HepG2 (cell line): Measurements from ENCODE around the gene ETV5. TPM values are rescaled to one million over a fixed set of nuclear protein-coding genes. Genes with fewer than 3 reads are reported as not detected.

ENCODE experiments used
- ATAC-seq: fragments of 200-7000 bp; cut with Tn5 transposase; 3 replicates; pipeline ENCODE4 v1.9.1; 2020; ENCODE audit warnings: mild to moderate bottlenecking, moderate library complexity
- BruUV-seq: library from RNA; stranded (reverse); fragments of 400-500 nt; replicated peaks from 2 replicates; lab custom pipeline; 2021; lab: Mats Ljungman, UMichigan
- CTCF ChIA-PET: fragments of 300-600 bp; formaldehyde crosslinking; extraction: SDS; loops from one replicate; lab custom pipeline; 2021; ENCODE audit warnings: low total read pairs, inconsistent platforms, low intra/inter-chr PET ratio; lab: Yijun Ruan, JAX
- POLR2A ChIA-PET: fragments of 350-600 bp; sonication (Branson Sonifier 250); formaldehyde crosslinking; loops from one replicate; lab custom pipeline; 2020; ENCODE audit warnings: antibody characterized with exemption, inconsistent platforms; lab: Yijun Ruan, JAX
- DNase-seq: peaks from one replicate; pipeline ENCODE4 v3.0.0-alpha.2; 2015; ENCODE audit warnings: low spot score
- FAIRE-seq: peaks from 3 replicates; lab custom pipeline; 2011; peaks lifted over from hg19 to GRCh38; lab: Jason Lieb, UNC
- H2AFZ ChIP-seq: one replicate; pipeline ENCODE4 v1.6.1; 2011; ENCODE audit warnings: low read length, inconsistent platforms
- H3K27ac ChIP-seq: fragments of 300-600 bp; 3 replicates; pipeline ENCODE4 v1.8.0; 2011; ENCODE audit warnings: mixed run types, mild to moderate bottlenecking, mixed read lengths, low read length, inconsistent platforms; ENCODE audit not compliant: insufficient read depth; ENCODE audit errors: extremely low read length
- H3K27me3 ChIP-seq, 2 experiments: fragments of 200-600 bp in 1 of 2; 2 replicates in 1 of 2; 3 replicates in 1 of 2; pipeline versions ENCODE4 v1.6.0 to v1.8.0; 2011; ENCODE audit warnings: low read length in 2 of 2, mild to moderate bottlenecking in 2 of 2, moderate library complexity in 2 of 2, inconsistent platforms in 1 of 2; ENCODE audit not compliant: insufficient read depth in 2 of 2, control insufficient read depth in 1 of 2
- H3K36me3 ChIP-seq, 2 experiments: fragments of 200-600 bp in 1 of 2; replicated peaks in 1 of 2; 2 replicates in 1 of 2; 3 replicates in 1 of 2; pipeline versions ENCODE4 v1.5.1 to v1.8.0; 2011; ENCODE audit warnings: low read length in 2 of 2, inconsistent platforms in 1 of 2; ENCODE audit not compliant: insufficient read depth in 2 of 2, control insufficient read depth in 1 of 2
- H3K4me1 ChIP-seq: 2 replicates; pipeline ENCODE4 v1.5.1; 2012; ENCODE audit warnings: low read length, inconsistent platforms; ENCODE audit not compliant: insufficient read depth
- H3K4me2 ChIP-seq: 2 replicates; pipeline ENCODE4 v1.6.0; 2011; ENCODE audit warnings: low read depth, low read length, inconsistent platforms
- H3K4me3 ChIP-seq, 3 experiments: fragments of 200-600 bp in 1 of 3; sonication (generic), shearing (Covaris generic) in 1 of 3; replicated peaks in 1 of 3; 2 replicates each; pipeline ENCODE4 v1.5.1; 2011 to 2016; ENCODE audit warnings: low read length in 3 of 3, inconsistent platforms in 2 of 3, low read depth in 2 of 3, mild to moderate bottlenecking in 2 of 3, control low read depth in 1 of 3, mixed read lengths in 1 of 3; ENCODE audit not compliant: insufficient read depth in 1 of 3
- H3K79me2 ChIP-seq: one replicate; pipeline ENCODE4 v1.6.1; 2011; ENCODE audit warnings: low read length, inconsistent platforms; ENCODE audit not compliant: insufficient read depth
- H3K9ac ChIP-seq: 2 replicates; pipeline ENCODE4 v1.6.0; 2011; ENCODE audit warnings: mild to moderate bottlenecking, low read depth, low read length, inconsistent platforms; ENCODE audit not compliant: insufficient read depth
- H3K9me3 ChIP-seq: 2 replicates; pipeline ENCODE4 v1.5.1; 2012; ENCODE audit warnings: mild to moderate bottlenecking, low read length
- H4K20me1 ChIP-seq: 2 replicates; pipeline ENCODE4 v1.6.0; 2011; ENCODE audit warnings: inconsistent platforms, mild to moderate bottlenecking, low read length, moderate library complexity; ENCODE audit not compliant: insufficient read depth
- CHD2 ChIP-seq: IDR thresholded peaks from 2 replicates; pipeline ENCODE4 v1.6.1; 2011; ENCODE audit warnings: low read depth, low read length, improper control_type of control experiment
- IKZF1 ChIP-seq: fragments of 450-650 bp; IDR thresholded peaks from 2 replicates; pipeline ENCODE4 v1.7.1; 2016
- KLF9 ChIP-seq: IDR thresholded peaks from 2 replicates; pipeline ENCODE4 v1.6.1; 2016; ENCODE audit warnings: low read depth
- MYC ChIP-seq: sonication (generic); formaldehyde crosslinking; IDR thresholded peaks from 2 replicates; pipeline ENCODE4 v1.9.0; 2021; ENCODE audit warnings: missing genetic modification reagents, borderline replicate concordance
- NFRKB ChIP-seq: fragments of 450-650 bp; IDR thresholded peaks from 2 replicates; pipeline ENCODE4 v1.6.1; 2017
- PRPF4 ChIP-seq: fragments of 200-400 bp; formaldehyde crosslinking; IDR thresholded peaks from 2 replicates; pipeline ENCODE4 v1.6.1; 2016; ENCODE audit warnings: low read length, low read depth; ENCODE audit not compliant: poor library complexity, severe bottlenecking
- SETDB1 ChIP-seq: sonication (generic); formaldehyde crosslinking; IDR thresholded peaks from 2 replicates; pipeline ENCODE4 v1.5.1; 2020; ENCODE audit warnings: missing genetic modification reagents, mild to moderate bottlenecking, borderline replicate concordance
- STAT5B ChIP-seq: sonication (generic); formaldehyde crosslinking; IDR thresholded peaks from 2 replicates; pipeline ENCODE4 v1.4.0; 2020; ENCODE audit warnings: missing genetic modification reagents
- ZNF44 ChIP-seq: sonication (generic); formaldehyde crosslinking; IDR thresholded peaks from 2 replicates; pipeline ENCODE4 v1.5.1; 2020; ENCODE audit warnings: mild to moderate bottlenecking, missing genetic modification reagents
- ZNF761 ChIP-seq: sonication (generic); formaldehyde crosslinking; conservative IDR thresholded peaks from 2 replicates; pipeline ENCODE4 v1.4.0; 2020; ENCODE audit warnings: mild to moderate bottlenecking, missing genetic modification reagents
- ZNF772 ChIP-seq: sonication (generic); formaldehyde crosslinking; IDR thresholded peaks from 2 replicates; pipeline ENCODE4 v1.5.0; 2020; ENCODE audit warnings: mild to moderate bottlenecking, missing genetic modification reagents
- ZNF883 ChIP-seq: sonication (generic); formaldehyde crosslinking; IDR thresholded peaks from 2 replicates; pipeline ENCODE4 v1.5.1; 2020; ENCODE audit warnings: mild to moderate bottlenecking, missing genetic modification reagents; ENCODE audit errors: not compliant biosample characterization
- WGBS: methylation state at CpG from one replicate; pipeline ENCODE4 v1.1.6; 2017; ENCODE audit warnings: low lambda C conversion rate; 5-methylcytosine and 5-hydroxymethylcytosine counted together
- in situ Hi-C: cut with HindIII; loops from 2 replicates; pipeline ENCODE4 v1.10.0; 2017; ENCODE audit warnings: low pct_unique_long_range_greater_than_20kb; ENCODE audit not compliant: extremely low pct_ligation_motif_present
- intact Hi-C: fragments of 100-400 bp; cut with micrococcal nuclease; formaldehyde crosslinking; loops from one replicate; pipeline ENCODE4 v1.10.0; 2022; ENCODE audit not compliant: unreplicated experiment
- polyA plus RNA-seq, 8 experiments: library from polyadenylated mRNA; depleted of rRNA in 3 of 8; stranded (reverse) in 7 of 8; unstranded in 1 of 8; fragments of >200 nt; fragmentation: Illumina TruSeq in 4 of 8; extraction: Trizol in 4 of 8; gene quantifications; 2 replicates each; pipeline versions ENCODE4 v1.2.1 to v1.2.3, GENCODE V29; 2011 to 2016; ENCODE audit warnings: low read depth in 4 of 8, missing spikeins in 1 of 8, mixed read lengths in 1 of 8; ENCODE audit not compliant: insufficient read depth in 1 of 8
- total RNA-seq, 5 experiments: library from RNA; depleted of rRNA; stranded (reverse); fragments of >200 nt; fragmentation: Illumina TruSeq; extraction: Trizol; gene quantifications; 2 replicates each; pipeline ENCODE4 v1.2.3, GENCODE V29; 2016; ENCODE audit warnings: low read depth in 1 of 5
- TF ChIP-seq, protein P1 (sequence below): sonication (generic); formaldehyde crosslinking; IDR thresholded peaks from 2 replicates; pipeline ENCODE4 v1.5.1; 2020; ENCODE audit warnings: missing genetic modification reagents, mild to moderate bottlenecking, borderline replicate concordance
- TF ChIP-seq, protein P2 (sequence below): IDR thresholded peaks from 2 replicates; pipeline ENCODE4 v1.6.1; 2016

Gene ETV5
- total and polyA plus RNA-seq, 2 of the 13 experiments (the other 11 are each of a cell fraction or from before 2014, with no cell fraction given) = 52.9 to 57.2 TPM

- Histone ChIP-seq H3K4me3 (no peak overlapping the region), H3K36me3 (peaks cover 57 to 93% of the 10 kb centered on the region in 2 experiments), H3K4me2 (no peak overlapping the region), H4K20me1 (no peaks in the 10 kb centered on the region), H3K4me1 (no peaks in the 10 kb centered on the region), H3K27me3 (no peaks in the 10 kb centered on the region), H3K9ac (no peak overlapping the region), H3K27ac (no peak overlapping the region), H2AFZ (no peak overlapping the region), H3K9me3 (no peaks in the 10 kb centered on the region), H3K79me2 (no peaks in the 10 kb centered on the region)
- no peak for FAIRE-seq
- POLR2A ChIA-PET = interaction anchor here (1.1 kb wide), 1 partner anchor 8 kb away, joined by 3 read pairs; no protein-coding TSS in a partner anchor
- CTCF ChIA-PET = no interaction called here
- BruUV-seq = no TSS peak
- TF ChIP-seq, protein P1, sequence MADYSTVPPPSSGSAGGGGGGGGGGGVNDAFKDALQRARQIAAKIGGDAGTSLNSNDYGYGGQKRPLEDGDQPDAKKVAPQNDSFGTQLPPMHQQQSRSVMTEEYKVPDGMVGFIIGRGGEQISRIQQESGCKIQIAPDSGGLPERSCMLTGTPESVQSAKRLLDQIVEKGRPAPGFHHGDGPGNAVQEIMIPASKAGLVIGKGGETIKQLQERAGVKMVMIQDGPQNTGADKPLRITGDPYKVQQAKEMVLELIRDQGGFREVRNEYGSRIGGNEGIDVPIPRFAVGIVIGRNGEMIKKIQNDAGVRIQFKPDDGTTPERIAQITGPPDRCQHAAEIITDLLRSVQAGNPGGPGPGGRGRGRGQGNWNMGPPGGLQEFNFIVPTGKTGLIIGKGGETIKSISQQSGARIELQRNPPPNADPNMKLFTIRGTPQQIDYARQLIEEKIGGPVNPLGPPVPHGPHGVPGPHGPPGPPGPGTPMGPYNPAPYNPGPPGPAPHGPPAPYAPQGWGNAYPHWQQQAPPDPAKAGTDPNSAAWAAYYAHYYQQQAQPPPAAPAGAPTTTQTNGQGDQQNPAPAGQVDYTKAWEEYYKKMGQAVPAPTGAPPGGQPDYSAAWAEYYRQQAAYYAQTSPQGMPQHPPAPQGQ (CRISPR knock-in tag) = no peak
- TF ChIP-seq ZNF44 (CRISPR knock-in tag) = no peak
- TF ChIP-seq, protein P2, sequence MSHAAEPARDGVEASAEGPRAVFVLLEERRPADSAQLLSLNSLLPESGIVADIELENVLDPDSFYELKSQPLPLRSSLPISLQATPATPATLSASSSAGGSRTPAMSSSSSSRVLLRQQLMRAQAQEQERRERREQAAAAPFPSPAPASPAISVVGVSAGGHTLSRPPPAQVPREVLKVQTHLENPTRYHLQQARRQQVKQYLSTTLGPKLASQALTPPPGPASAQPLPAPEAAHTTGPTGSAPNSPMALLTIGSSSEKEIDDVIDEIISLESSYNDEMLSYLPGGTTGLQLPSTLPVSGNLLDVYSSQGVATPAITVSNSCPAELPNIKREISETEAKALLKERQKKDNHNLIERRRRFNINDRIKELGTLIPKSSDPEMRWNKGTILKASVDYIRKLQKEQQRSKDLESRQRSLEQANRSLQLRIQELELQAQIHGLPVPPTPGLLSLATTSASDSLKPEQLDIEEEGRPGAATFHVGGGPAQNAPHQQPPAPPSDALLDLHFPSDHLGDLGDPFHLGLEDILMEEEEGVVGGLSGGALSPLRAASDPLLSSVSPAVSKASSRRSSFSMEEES (CRISPR knock-in tag) = no peak
- no peak for TF ChIP-seq CHD2
- TF ChIP-seq ZNF883 (CRISPR knock-in tag) = no peak
- no peak for TF ChIP-seq IKZF1
- no peak for TF ChIP-seq ZNF761
- TF ChIP-seq STAT5B (CRISPR knock-in tag) = no peak
- no peak for TF ChIP-seq MYC
- no peak for TF ChIP-seq NFRKB
- TF ChIP-seq ZNF772 = no peak
- TF ChIP-seq PRPF4 = no peak
- TF ChIP-seq KLF9 (CRISPR knock-in tag) = no peak
- no peak for TF ChIP-seq SETDB1
- intact Hi-C loops (no loop called here), in situ Hi-C loops (no loop called here)
- 96% methylated on average over 10 of the region's 12 CpGs for WGBS
- ATAC-seq = no peak; the same call in 2 of the 3 replicates
- DNase-seq = no peak
Measured at GRCh38 chr3:186053954-186054791, 54.7 kb downstream of the ETV5 start.
